DND-41 (cell line): ENCODE measurements around the gene STRN3.
"Not testable (repeated sequence)": the region's sequence is repeated elsewhere in the genome, so short reads cannot be mapped to it uniquely, and the experiment has no call there.

Experiments used
- ATAC-seq: fragments of 200-7000 bp; cut with Tn5 transposase; 3 replicates; pipeline ENCODE4 v1.9.1; 2021; ENCODE audit warnings: low read depth; ENCODE audit not compliant: insufficient read depth
- DNase-seq: peaks from one replicate; pipeline ENCODE4 v3.0.0-alpha.2; 2020
- H2AFZ ChIP-seq: 2 replicates; pipeline ENCODE4 v1.6.0; 2012; ENCODE audit warnings: low read depth, low read length
- H3K27ac ChIP-seq: 2 replicates; pipeline ENCODE4 v1.5.1; 2012; ENCODE audit warnings: low read length, inconsistent platforms
- H3K27me3 ChIP-seq: fragments of 200-600 bp; sonication (generic); 2 replicates; pipeline ENCODE4 v1.6.0; 2012; ENCODE audit warnings: low read length, mild to moderate bottlenecking, inconsistent platforms; ENCODE audit not compliant: insufficient read depth, poor library complexity
- H3K36me3 ChIP-seq: 2 replicates; pipeline ENCODE4 v1.5.1; 2012; ENCODE audit warnings: low read length, inconsistent platforms; ENCODE audit not compliant: insufficient read depth
- H3K4me1 ChIP-seq: 2 replicates; pipeline ENCODE4 v1.5.1; 2012; ENCODE audit warnings: mild to moderate bottlenecking, low read length; ENCODE audit not compliant: insufficient read depth
- H3K4me2 ChIP-seq: 2 replicates; pipeline ENCODE4 v1.6.0; 2012; ENCODE audit warnings: mild to moderate bottlenecking, moderate library complexity, low read length, inconsistent platforms; ENCODE audit not compliant: insufficient read depth
- H3K4me3 ChIP-seq, 2 experiments: fragments of 200-600 bp in 1 of 2; shearing (Covaris generic) in 1 of 2; 2 replicates each; pipeline ENCODE4 v1.5.1; 2012 to 2016; ENCODE audit warnings: inconsistent platforms in 2 of 2, low read length in 2 of 2, mild to moderate bottlenecking in 2 of 2, low read depth in 1 of 2, moderate library complexity in 1 of 2
- H3K79me2 ChIP-seq: 2 replicates; pipeline ENCODE4 v1.6.0; 2012; ENCODE audit warnings: low read length, inconsistent platforms; ENCODE audit not compliant: insufficient read depth
- H3K9ac ChIP-seq: 2 replicates; pipeline ENCODE4 v1.6.0; 2012; ENCODE audit warnings: low read depth, mild to moderate bottlenecking, inconsistent platforms, low read length, moderate library complexity
- H3K9me3 ChIP-seq: 2 replicates; pipeline ENCODE4 v1.5.1; 2012; ENCODE audit warnings: low read length, moderate library complexity, mild to moderate bottlenecking, inconsistent platforms; ENCODE audit not compliant: insufficient read depth, severe bottlenecking
- H4K20me1 ChIP-seq: 2 replicates; pipeline ENCODE4 v1.6.0; 2012; ENCODE audit warnings: low read length; ENCODE audit not compliant: insufficient read depth
- CTCF ChIP-seq: IDR thresholded peaks from 2 replicates; pipeline ENCODE4 v1.5.1; 2012; ENCODE audit warnings: borderline replicate concordance, low read length, moderate library complexity, mild to moderate bottlenecking; ENCODE audit not compliant: poor library complexity, severe bottlenecking; ENCODE audit errors: extremely low read depth
- EZH2 ChIP-seq: IDR thresholded peaks from 3 replicates; pipeline ENCODE4 v1.6.1; 2012; ENCODE audit warnings: borderline replicate concordance, low read depth, mild to moderate bottlenecking, moderate library complexity, low read length, inconsistent platforms; ENCODE audit not compliant: severe bottlenecking

Gene STRN3

GRCh38 chr14:31043379-31043778, 17.2 kb upstream of the STRN3 start:
- Histone ChIP-seq H3K4me3 (no peak overlapping the region), H4K20me1 (no peaks in the 10 kb centered on the region), H3K27ac (no peak overlapping the region), H3K4me2 (no peak overlapping the region), H3K27me3 (no peaks in the 10 kb centered on the region), H2AFZ (no peak overlapping the region), H3K4me1 (no peaks in the 10 kb centered on the region), H3K9ac (no peak overlapping the region), H3K9me3 (no peaks in the 10 kb centered on the region), H3K36me3 (no peaks in the 10 kb centered on the region), H3K79me2 (no peaks in the 10 kb centered on the region)
- DNase-seq (no peak), ATAC-seq (no peak)
- TF ChIP-seq CTCF, result no peak
- TF ChIP-seq EZH2, result no peak

GRCh38 chr14:31042893-31043292, 16.7 kb upstream of the STRN3 start:
- not testable (repeated sequence) for ATAC-seq, H3K4me3 ChIP-seq, H3K4me2 ChIP-seq, H3K27ac ChIP-seq, H3K27me3 ChIP-seq, DNase-seq, H3K9ac ChIP-seq, H3K9me3 ChIP-seq, H3K36me3 ChIP-seq, H4K20me1 ChIP-seq, H2AFZ ChIP-seq, H3K4me1 ChIP-seq, H3K79me2 ChIP-seq

GRCh38 chr14:31042300-31042699, 16.1 kb upstream of the STRN3 start:
- Histone ChIP-seq H3K9me3 (no peaks in the 10 kb centered on the region), H3K27ac (no peak overlapping the region), H3K9ac (no peak overlapping the region), H3K4me3 (no peak overlapping the region), H3K27me3 (no peaks in the 10 kb centered on the region), H3K4me2 (no peak overlapping the region), H3K79me2 (no peaks in the 10 kb centered on the region), H4K20me1 (no peaks in the 10 kb centered on the region), H3K4me1 (no peaks in the 10 kb centered on the region), H2AFZ (no peak overlapping the region), H3K36me3 (no peaks in the 10 kb centered on the region)
- DNase-seq (no peak), ATAC-seq (no peak)
- no peak for TF ChIP-seq EZH2
- no peak for TF ChIP-seq CTCF

- Histone ChIP-seq H4K20me1 (no peaks in the 10 kb centered on the region), H3K9me3 (no peaks in the 10 kb centered on the region), H3K27ac (no peak overlapping the region), H2AFZ (no peak overlapping the region), H3K9ac (no peak overlapping the region), H3K4me3 (no peak overlapping the region), H3K4me1 (no peaks in the 10 kb centered on the region), H3K27me3 (no peaks in the 10 kb centered on the region), H3K4me2 (no peak overlapping the region), H3K36me3 (no peaks in the 10 kb centered on the region), H3K79me2 (no peaks in the 10 kb centered on the region)
- ATAC-seq (no peak), DNase-seq (no peak)
- no peak for TF ChIP-seq EZH2
These were observed 12.5 kb upstream of the STRN3 start for GRCh38 chr14:31038521-31039166.
